Transverse colon (tissue), 3 donors: Measurements from ENCODE around the gene RALGDS.

Source experiments
- CTCF ChIP-seq, 5 experiments: fragments of 200-600 bp in 3 of 5; fragments of 450-650 bp in 2 of 5; sonication (generic) in 3 of 5; IDR thresholded peaks; 1 replicate in 2 of 5; 2 replicates in 3 of 5; pipeline ENCODE4 v1.5.1; 2016 to 2017; ENCODE audit warnings: antibody characterized with exemption in 5 of 5, inconsistent platforms in 3 of 5, mild to moderate bottlenecking in 2 of 5, moderate library complexity in 1 of 5
- POLR2A ChIP-seq: fragments of 450-650 bp; IDR thresholded peaks from one replicate; pipeline ENCODE4 v1.6.1; 2016; ENCODE audit warnings: antibody characterized with exemption, mild to moderate bottlenecking, moderate library complexity

GRCh38 chr9:133106511-133107244 lies 14.4 kb downstream of the RALGDS start:
- TF ChIP-seq POLR2A, result no peak
- no peak for TF ChIP-seq CTCF (IDR thresholded peaks at IDR 0.05)
